Mesendoderm (in vitro differentiated cells): ENCODE data around the gene CCDC172.

ENCODE experiments used
- DNase-seq: peaks from one replicate; pipeline ENCODE4 v3.0.0; 2013
- H2AK5ac ChIP-seq: 2 replicates; pipeline ENCODE4 v1.6.1; 2013; ENCODE audit warnings: low read length, inconsistent platforms
- H2BK120ac ChIP-seq: 2 replicates; pipeline ENCODE4 v1.6.1; 2013; ENCODE audit warnings: low read depth, mild to moderate bottlenecking, low read length, moderate library complexity, mixed read lengths
- H2BK15ac ChIP-seq: replicated peaks from 2 replicates; pipeline ENCODE4 v1.6.1; 2013; ENCODE audit warnings: low read depth, mild to moderate bottlenecking, moderate library complexity
- H2BK5ac ChIP-seq: 2 replicates; pipeline ENCODE4 v1.6.1; 2013; ENCODE audit warnings: low read length, inconsistent platforms
- H3K18ac ChIP-seq: 2 replicates; pipeline ENCODE4 v1.6.1; 2013; ENCODE audit warnings: mild to moderate bottlenecking, low read length, mixed read lengths
- H3K23ac ChIP-seq: one replicate; pipeline ENCODE4 v1.6.1; 2013; ENCODE audit warnings: low read length
- H3K27ac ChIP-seq: 2 replicates; pipeline ENCODE4 v1.5.1; 2013; ENCODE audit warnings: low read depth, mild to moderate bottlenecking, inconsistent platforms, low read length, moderate library complexity
- H3K27me3 ChIP-seq: 2 replicates; pipeline ENCODE4 v1.6.1; 2013; ENCODE audit warnings: low read length, control low read depth, mild to moderate bottlenecking, inconsistent platforms; ENCODE audit not compliant: insufficient read depth, poor library complexity
- H3K36me3 ChIP-seq: 2 replicates; pipeline ENCODE4 v1.6.1; 2013; ENCODE audit warnings: low read length, inconsistent platforms; ENCODE audit not compliant: control insufficient read depth, insufficient read depth
- H3K4ac ChIP-seq: one replicate; pipeline ENCODE4 v1.6.1; 2013; ENCODE audit warnings: low read depth, mild to moderate bottlenecking, low read length, moderate library complexity
- H3K4me1 ChIP-seq: 2 replicates; pipeline ENCODE4 v1.6.1; 2013; ENCODE audit warnings: low read depth, low read length, inconsistent platforms; ENCODE audit not compliant: control insufficient read depth
- H3K4me2 ChIP-seq: 2 replicates; pipeline ENCODE4 v1.6.1; 2013; ENCODE audit warnings: low read length
- H3K4me3 ChIP-seq: 2 replicates; pipeline ENCODE4 v1.5.1; 2013; ENCODE audit warnings: mild to moderate bottlenecking, low read length
- H3K56ac ChIP-seq: one replicate; pipeline ENCODE4 v1.6.1; 2013; ENCODE audit warnings: low read length
- H3K79me1 ChIP-seq: 2 replicates; pipeline ENCODE4 v1.6.1; 2013; ENCODE audit warnings: low read length, inconsistent platforms
- H3K79me2 ChIP-seq: 2 replicates; pipeline ENCODE4 v1.6.1; 2013; ENCODE audit warnings: mild to moderate bottlenecking, low read length; ENCODE audit not compliant: control insufficient read depth, insufficient read depth
- H3K9ac ChIP-seq: 2 replicates; pipeline ENCODE4 v1.6.1; 2013; ENCODE audit warnings: low read length, inconsistent platforms
- H4K5ac ChIP-seq: one replicate; pipeline ENCODE4 v1.6.1; 2013; ENCODE audit warnings: low read length
- H4K8ac ChIP-seq: one replicate; pipeline ENCODE4 v1.6.1; 2013; ENCODE audit warnings: low read depth, mild to moderate bottlenecking, control low read depth, low read length, moderate library complexity
- WGBS: extraction: QIAGEN DNeasy Blood & Tissue Kit; methylation state at CpG from one replicate; pipeline ENCODE4 v1.1.7; 2013; ENCODE audit warnings: low lambda C conversion rate, missing lambda C conversion rate; ENCODE audit not compliant: insufficient coverage; ENCODE audit errors: extremely low coverage; 5-methylcytosine and 5-hydroxymethylcytosine counted together

The CCDC172 gene

DNA sequence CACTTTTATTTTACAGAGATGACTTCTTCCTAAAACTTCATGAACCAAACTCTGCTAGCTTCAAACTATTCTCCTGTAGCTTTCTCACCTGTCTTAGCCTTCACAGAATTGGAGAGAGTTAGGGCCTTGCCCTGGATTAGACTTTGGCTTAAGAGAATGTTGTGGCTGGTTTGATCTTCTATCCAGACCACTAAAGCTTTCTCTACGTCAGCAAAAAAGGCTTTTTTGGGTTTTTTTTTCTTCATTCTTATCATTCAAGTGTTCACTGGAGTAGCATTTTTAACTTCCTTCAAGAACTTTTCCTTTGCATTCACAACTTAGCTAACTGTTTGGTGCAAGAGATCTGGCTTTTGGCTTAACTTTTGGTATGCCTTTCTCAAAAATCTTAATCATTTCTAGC lies 19.3 kb upstream of the CCDC172 start:
- Histone ChIP-seq H2BK15ac (no peak overlapping the region), H3K27ac (no peak overlapping the region), H3K56ac (no peak overlapping the region), H3K4me2 (no peak overlapping the region), H3K79me1 (no peaks in the 10 kb centered on the region), H3K9ac (no peak overlapping the region), H2BK120ac (no peak overlapping the region), H3K27me3 (no peaks in the 10 kb centered on the region), H3K79me2 (no peaks in the 10 kb centered on the region), H3K4me3 (no peak overlapping the region), H3K18ac (no peak overlapping the region), H2BK5ac (no peak overlapping the region), H3K4ac (no peak overlapping the region), H3K4me1 (no peaks in the 10 kb centered on the region), H4K8ac (no peak overlapping the region), H2AK5ac (no peak overlapping the region), H3K36me3 (no peaks in the 10 kb centered on the region), H4K5ac (no peak overlapping the region), H3K23ac (no peak overlapping the region)
- no CpG with 5 or more reads among the region's 1 CpG for WGBS
- no peak for DNase-seq

- no peak overlapping the region for H2BK5ac ChIP-seq
- H3K27me3 ChIP-seq: no peaks in the 10 kb centered on the region
- no peaks in the 10 kb centered on the region for H3K79me1 ChIP-seq
- H2BK120ac ChIP-seq: no peak overlapping the region
- H3K4me1 ChIP-seq: no peaks in the 10 kb centered on the region
- H3K4me3 ChIP-seq: no peak overlapping the region
- H4K8ac ChIP-seq: no peak overlapping the region
- H3K79me2 ChIP-seq: no peaks in the 10 kb centered on the region
- no peak overlapping the region for H3K27ac ChIP-seq
- H3K23ac ChIP-seq: no peak overlapping the region
- H2BK15ac ChIP-seq: no peak overlapping the region
- WGBS: no CpG with 5 or more reads among the region's 2 CpGs
- H3K18ac ChIP-seq: no peak overlapping the region
- H4K5ac ChIP-seq: no peak overlapping the region
- H3K4me2 ChIP-seq: no peak overlapping the region
- no peak overlapping the region for H3K4ac ChIP-seq
- no peak for DNase-seq
- H3K36me3 ChIP-seq: no peaks in the 10 kb centered on the region
- no peak overlapping the region for H3K56ac ChIP-seq
- no peak overlapping the region for H2AK5ac ChIP-seq
- H3K9ac ChIP-seq: no peak overlapping the region
These were observed 17.4 kb upstream of the CCDC172 start for GRCh38 chr10:116306847-116307246.

GRCh38 chr10:116307455-116307854 lies 16.8 kb upstream of the CCDC172 start:
- Histone ChIP-seq H2AK5ac (no peak overlapping the region), H3K4me2 (no peak overlapping the region), H3K18ac (no peak overlapping the region), H4K5ac (no peak overlapping the region), H3K27me3 (no peaks in the 10 kb centered on the region), H3K79me2 (no peaks in the 10 kb centered on the region), H2BK15ac (no peak overlapping the region), H3K56ac (no peak overlapping the region), H3K27ac (no peak overlapping the region), H3K4me3 (no peak overlapping the region), H3K4ac (no peak overlapping the region), H3K9ac (no peak overlapping the region), H3K23ac (no peak overlapping the region), H2BK120ac (no peak overlapping the region), H3K4me1 (no peaks in the 10 kb centered on the region), H4K8ac (no peak overlapping the region), H3K36me3 (no peaks in the 10 kb centered on the region), H2BK5ac (no peak overlapping the region), H3K79me1 (no peaks in the 10 kb centered on the region)
- no peak for DNase-seq
- no CpG with 5 or more reads among the region's 4 CpGs for WGBS

- no peak overlapping the region for H4K5ac ChIP-seq
- no peak overlapping the region for H3K4ac ChIP-seq
- no peaks in the 10 kb centered on the region for H3K36me3 ChIP-seq
- no CpG with 5 or more reads among the region's 5 CpGs for WGBS
- H3K4me1 ChIP-seq: no peaks in the 10 kb centered on the region
- no peak overlapping the region for H2AK5ac ChIP-seq
- no peak overlapping the region for H3K27ac ChIP-seq
- H3K18ac ChIP-seq: no peak overlapping the region
- no peak overlapping the region for H2BK15ac ChIP-seq
- no peak overlapping the region for H3K56ac ChIP-seq
- H3K9ac ChIP-seq: no peak overlapping the region
- no peaks in the 10 kb centered on the region for H3K79me2 ChIP-seq
- no peak overlapping the region for H3K23ac ChIP-seq
- no peak overlapping the region for H3K4me2 ChIP-seq
- H3K4me3 ChIP-seq: no peak overlapping the region
- H2BK5ac ChIP-seq: no peak overlapping the region
- H2BK120ac ChIP-seq: no peak overlapping the region
- no peaks in the 10 kb centered on the region for H3K79me1 ChIP-seq
- H3K27me3 ChIP-seq: no peaks in the 10 kb centered on the region
- no peak overlapping the region for H4K8ac ChIP-seq
- no peak for DNase-seq
These were observed 13.2 kb upstream of the CCDC172 start for GRCh38 chr10:116311016-116311415.

- H2AK5ac ChIP-seq: no peak overlapping the region
- H4K8ac ChIP-seq: no peak overlapping the region
- no peaks in the 10 kb centered on the region for H3K36me3 ChIP-seq
- H3K27ac ChIP-seq: no peak overlapping the region
- H3K79me1 ChIP-seq: no peaks in the 10 kb centered on the region
- H3K9ac ChIP-seq: no peak overlapping the region
- no peak overlapping the region for H3K23ac ChIP-seq
- H4K5ac ChIP-seq: no peak overlapping the region
- H3K4me1 ChIP-seq: no peaks in the 10 kb centered on the region
- no peak overlapping the region for H2BK15ac ChIP-seq
- H3K79me2 ChIP-seq: no peaks in the 10 kb centered on the region
- H2BK5ac ChIP-seq: no peak overlapping the region
- no CpG with 5 or more reads among the region's 2 CpGs for WGBS
- no peak overlapping the region for H3K4me2 ChIP-seq
- DNase-seq: no peak
- no peak overlapping the region for H3K56ac ChIP-seq
- no peak overlapping the region for H3K4me3 ChIP-seq
- no peaks in the 10 kb centered on the region for H3K27me3 ChIP-seq
- H3K4ac ChIP-seq: no peak overlapping the region
- no peak overlapping the region for H3K18ac ChIP-seq
- H2BK120ac ChIP-seq: no peak overlapping the region
These were observed 12.3 kb upstream of the CCDC172 start for GRCh38 chr10:116311706-116312490.

DNA sequence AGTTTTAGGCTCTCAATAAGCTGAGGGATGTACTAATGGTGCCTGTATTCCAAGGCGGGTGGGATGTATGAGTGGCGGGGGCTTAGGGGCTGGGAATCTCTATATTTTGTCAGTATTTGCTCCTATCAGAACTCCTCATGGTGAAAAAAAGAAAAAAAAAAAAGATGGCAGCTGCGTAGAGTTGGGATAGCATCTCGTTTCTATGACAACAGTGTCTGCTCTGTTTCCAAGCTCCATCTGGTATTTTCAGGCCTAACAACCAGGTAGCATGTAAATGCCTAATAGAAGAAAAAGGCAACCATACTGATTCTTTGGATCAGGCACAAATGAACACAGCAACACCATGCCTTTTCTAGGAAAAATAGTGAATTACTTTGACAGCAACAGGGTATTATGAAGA lies 11.7 kb upstream of the CCDC172 start:
- Histone ChIP-seq H3K18ac (no peak overlapping the region), H3K4me1 (no peaks in the 10 kb centered on the region), H3K79me2 (no peaks in the 10 kb centered on the region), H3K36me3 (no peaks in the 10 kb centered on the region), H3K23ac (no peak overlapping the region), H3K27me3 (no peaks in the 10 kb centered on the region), H3K4me3 (no peak overlapping the region), H3K4ac (no peak overlapping the region), H3K79me1 (no peaks in the 10 kb centered on the region), H3K9ac (no peak overlapping the region), H3K56ac (no peak overlapping the region), H2BK5ac (no peak overlapping the region), H3K27ac (no peak overlapping the region), H3K4me2 (no peak overlapping the region), H2BK120ac (no peak overlapping the region), H4K8ac (no peak overlapping the region), H2BK15ac (no peak overlapping the region), H4K5ac (no peak overlapping the region), H2AK5ac (no peak overlapping the region)
- no peak for DNase-seq
- WGBS: no CpG with 5 or more reads among the region's 4 CpGs
